Loucy (cell line): ENCODE data around the gene SMARCAD1.

Experiments used
- H2AFZ ChIP-seq: fragments of 200-600 bp; sonication (generic); 2 replicates; pipeline ENCODE4 v1.6.0; 2016; ENCODE audit warnings: antibody characterized with exemption, mild to moderate bottlenecking, low read length, moderate library complexity
- H3F3A ChIP-seq: fragments of 200-600 bp; 2 replicates; pipeline ENCODE4 v1.6.0; 2016; ENCODE audit warnings: antibody characterized with exemption, low read depth, mild to moderate bottlenecking
- H3K27me3 ChIP-seq: fragments of 200-600 bp; sonication (generic); 2 replicates; pipeline ENCODE4 v1.6.1; 2014; ENCODE audit warnings: low read length, mild to moderate bottlenecking; ENCODE audit not compliant: insufficient read depth, poor library complexity, severe bottlenecking
- H3K36me3 ChIP-seq: fragments of 200-600 bp; sonication (generic); 2 replicates; pipeline ENCODE4 v1.6.1; 2016; ENCODE audit warnings: low read length; ENCODE audit not compliant: insufficient read depth
- H3K4me1 ChIP-seq: fragments of 200-600 bp; sonication (generic); 2 replicates; pipeline ENCODE4 v1.5.1; 2014; ENCODE audit warnings: low read length, mild to moderate bottlenecking; ENCODE audit not compliant: insufficient read depth, poor library complexity, severe bottlenecking
- H3K4me2 ChIP-seq: fragments of 200-600 bp; sonication (generic); 2 replicates; pipeline ENCODE4 v1.6.0; 2014; ENCODE audit warnings: antibody characterized with exemption, low read length, low read depth, mild to moderate bottlenecking; ENCODE audit not compliant: poor library complexity, severe bottlenecking
- H3K4me3 ChIP-seq: fragments of 200-600 bp; sonication (generic); 2 replicates; pipeline ENCODE4 v1.5.1; 2014; ENCODE audit warnings: low read length, mild to moderate bottlenecking, mixed read lengths; ENCODE audit not compliant: poor library complexity, severe bottlenecking
- H3K79me2 ChIP-seq: fragments of 200-600 bp; sonication (generic); 2 replicates; pipeline ENCODE4 v1.6.1; 2014; ENCODE audit warnings: low read length; ENCODE audit not compliant: insufficient read depth
- H3K9ac ChIP-seq: fragments of 200-600 bp; sonication (generic); 2 replicates; pipeline ENCODE4 v1.6.0; 2014; ENCODE audit warnings: mild to moderate bottlenecking, low read depth, low read length, moderate library complexity; ENCODE audit not compliant: poor library complexity, severe bottlenecking
- H3K9me2 ChIP-seq: fragments of 200-600 bp; sonication (generic); replicated peaks from 2 replicates; pipeline ENCODE4 v1.6.1; 2016; ENCODE audit warnings: low read depth, low read length, mixed read lengths
- H3K9me3 ChIP-seq: fragments of 200-600 bp; sonication (generic); 2 replicates; pipeline ENCODE4 v1.6.1; 2014; ENCODE audit warnings: mild to moderate bottlenecking, antibody characterized with exemption, low read length, low read depth; ENCODE audit not compliant: insufficient read depth
- H4K20me1 ChIP-seq: fragments of 200-600 bp; sonication (generic); 2 replicates; pipeline ENCODE4 v1.6.0; 2014; ENCODE audit warnings: antibody characterized with exemption, low read length, mild to moderate bottlenecking; ENCODE audit not compliant: insufficient read depth, poor library complexity, severe bottlenecking
- CTCF ChIP-seq: fragments of 200-600 bp; sonication (generic); conservative IDR thresholded peaks from 2 replicates; pipeline ENCODE4 v1.5.1; 2014; ENCODE audit warnings: mild to moderate bottlenecking, antibody characterized with exemption, low read length
- EZH2phosphoT487 ChIP-seq: fragments of 200-600 bp; IDR thresholded peaks from 2 replicates; pipeline ENCODE4 v1.6.1; 2018; ENCODE audit warnings: antibody characterized with exemption, mild to moderate bottlenecking, moderate library complexity, borderline replicate concordance

The SMARCAD1 gene

GRCh38 chr4:94244829-94245185 is 37.1 kb downstream of the SMARCAD1 start:
- no peaks in the 10 kb centered on the region for H4K20me1 ChIP-seq
- no peaks in the 10 kb centered on the region for H3K4me1 ChIP-seq
- H2AFZ ChIP-seq, result no peak overlapping the region
- H3K27me3 ChIP-seq, result no peaks in the 10 kb centered on the region
- TF ChIP-seq EZH2phosphoT487 (no peak), CTCF (no peak)
- H3K9ac ChIP-seq, result no peak overlapping the region
- no peaks in the 10 kb centered on the region for H3K79me2 ChIP-seq
- H3K36me3 ChIP-seq, result peaks cover 89% of the 10 kb centered on the region; the same call in 1 of the 2 replicates
- H3K9me2 ChIP-seq, result no peaks in the 10 kb centered on the region
- H3K4me2 ChIP-seq, result no peak overlapping the region
- no peak overlapping the region for H3K4me3 ChIP-seq
- no peaks in the 10 kb centered on the region for H3K9me3 ChIP-seq
- no peaks in the 10 kb centered on the region for H3F3A ChIP-seq

GRCh38 chr4:94251094-94251493 is 43.4 kb downstream of the SMARCAD1 start:
- H3K9me2 ChIP-seq, result no peaks in the 10 kb centered on the region
- H3K4me3 ChIP-seq, result no peak overlapping the region
- H3K4me2 ChIP-seq, result no peak overlapping the region
- no peak overlapping the region for H3K9ac ChIP-seq
- no peaks in the 10 kb centered on the region for H3K79me2 ChIP-seq
- H3K27me3 ChIP-seq, result no peaks in the 10 kb centered on the region
- H3F3A ChIP-seq, result no peaks in the 10 kb centered on the region
- no peaks in the 10 kb centered on the region for H3K9me3 ChIP-seq
- no peaks in the 10 kb centered on the region for H3K4me1 ChIP-seq
- TF ChIP-seq CTCF (no peak), EZH2phosphoT487 (no peak)
- no peaks in the 10 kb centered on the region for H4K20me1 ChIP-seq
- peaks cover 63% of the 10 kb centered on the region for H3K36me3 ChIP-seq
- no peak overlapping the region for H2AFZ ChIP-seq

- no peak for TF ChIP-seq EZH2phosphoT487
- no peak for TF ChIP-seq CTCF
- no peaks in the 10 kb centered on the region for H4K20me1 ChIP-seq
- H3K9me2 ChIP-seq, result no peaks in the 10 kb centered on the region
- H3K4me1 ChIP-seq, result no peaks in the 10 kb centered on the region
- no peak overlapping the region for H2AFZ ChIP-seq
- H3K79me2 ChIP-seq, result no peaks in the 10 kb centered on the region
- H3K36me3 ChIP-seq, result peaks cover 49% of the 10 kb centered on the region
- no peaks in the 10 kb centered on the region for H3F3A ChIP-seq
- H3K4me3 ChIP-seq, result no peak overlapping the region
- H3K9me3 ChIP-seq, result no peaks in the 10 kb centered on the region
- H3K4me2 ChIP-seq, result no peak overlapping the region
- H3K27me3 ChIP-seq, result no peaks in the 10 kb centered on the region
- no peak overlapping the region for H3K9ac ChIP-seq
Measured at GRCh38 chr4:94253036-94253435, 45.4 kb downstream of the SMARCAD1 start.
